Measurements from ENCODE around the gene ASCC2. TPM values are rescaled to one million over a fixed set of nuclear protein-coding genes. Genes with fewer than 3 reads are reported as not detected.

Gene ASCC2
- total and polyA plus RNA-seq, 2 donors (not counting 3 experiments of a cell fraction or from before 2014, with no cell fraction given) = 43.6 to 60.7 TPM

DNA sequence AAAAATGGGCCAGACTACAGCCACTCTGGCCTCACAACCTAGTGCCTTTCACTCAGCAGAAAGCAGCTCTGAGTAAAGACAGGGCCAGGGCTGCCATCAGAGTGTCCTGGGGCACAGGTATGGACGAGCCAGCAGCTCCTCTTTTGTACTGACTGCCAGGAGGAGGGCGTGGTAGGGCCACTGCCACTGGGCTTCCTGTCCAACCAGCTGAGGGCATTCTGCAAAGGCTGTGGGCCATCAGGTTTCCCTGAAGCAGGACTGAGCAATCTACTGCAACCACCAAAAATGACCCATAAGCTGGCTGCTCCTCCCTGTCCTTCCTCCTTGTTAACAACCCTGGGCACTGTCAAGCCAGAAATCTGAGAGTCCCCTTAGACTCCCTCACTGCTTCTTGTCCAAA is 33.1 kb downstream of the ASCC2 start:
- DNase-seq (ENCODE audit: low read depth, low spot score) = no peak
- TF ChIP-seq GATA2 (IDR thresholded peaks at IDR 0.05; ENCODE audit: insufficient read depth, insufficient read length, low read depth, low read length) = no peak
- no peak for TF ChIP-seq POLR2AphosphoS5 (IDR thresholded peaks at IDR 0.05; ENCODE audit: insufficient read depth, low read depth, low read length)
- TF ChIP-seq MYC (IDR thresholded peaks at IDR 0.05; ENCODE audit: low read depth, low read length) = no peak
- TF ChIP-seq, protein P1, sequence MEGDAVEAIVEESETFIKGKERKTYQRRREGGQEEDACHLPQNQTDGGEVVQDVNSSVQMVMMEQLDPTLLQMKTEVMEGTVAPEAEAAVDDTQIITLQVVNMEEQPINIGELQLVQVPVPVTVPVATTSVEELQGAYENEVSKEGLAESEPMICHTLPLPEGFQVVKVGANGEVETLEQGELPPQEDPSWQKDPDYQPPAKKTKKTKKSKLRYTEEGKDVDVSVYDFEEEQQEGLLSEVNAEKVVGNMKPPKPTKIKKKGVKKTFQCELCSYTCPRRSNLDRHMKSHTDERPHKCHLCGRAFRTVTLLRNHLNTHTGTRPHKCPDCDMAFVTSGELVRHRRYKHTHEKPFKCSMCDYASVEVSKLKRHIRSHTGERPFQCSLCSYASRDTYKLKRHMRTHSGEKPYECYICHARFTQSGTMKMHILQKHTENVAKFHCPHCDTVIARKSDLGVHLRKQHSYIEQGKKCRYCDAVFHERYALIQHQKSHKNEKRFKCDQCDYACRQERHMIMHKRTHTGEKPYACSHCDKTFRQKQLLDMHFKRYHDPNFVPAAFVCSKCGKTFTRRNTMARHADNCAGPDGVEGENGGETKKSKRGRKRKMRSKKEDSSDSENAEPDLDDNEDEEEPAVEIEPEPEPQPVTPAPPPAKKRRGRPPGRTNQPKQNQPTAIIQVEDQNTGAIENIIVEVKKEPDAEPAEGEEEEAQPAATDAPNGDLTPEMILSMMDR (IDR thresholded peaks at IDR 0.05; ENCODE audit: extremely low read depth in 1 of 2, insufficient read depth in 1 of 2, low read depth in 1 of 2, low read length in 2 of 2) = no peak
- TF ChIP-seq EZH2 (IDR thresholded peaks at IDR 0.05; ENCODE audit: borderline replicate concordance, low read depth, low read length, severe bottlenecking) = no peak
- TF ChIP-seq, protein P2, sequence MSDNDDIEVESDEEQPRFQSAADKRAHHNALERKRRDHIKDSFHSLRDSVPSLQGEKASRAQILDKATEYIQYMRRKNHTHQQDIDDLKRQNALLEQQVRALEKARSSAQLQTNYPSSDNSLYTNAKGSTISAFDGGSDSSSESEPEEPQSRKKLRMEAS (IDR thresholded peaks at IDR 0.05; ENCODE audit: insufficient read depth, insufficient read length) = no peak
- TF ChIP-seq FOS (IDR thresholded peaks at IDR 0.05; ENCODE audit: borderline replicate concordance, insufficient read depth, low read length) = no peak
- no peak for TF ChIP-seq POLR2A (IDR thresholded peaks at IDR 0.05; ENCODE audit: low read depth, low read length)
- no peak for TF ChIP-seq JUN (IDR thresholded peaks at IDR 0.05; ENCODE audit: borderline replicate concordance, insufficient read depth, insufficient read length, low read depth)
- H4K20me1 ChIP-seq (replicated peaks; ENCODE audit: control insufficient read depth, extremely low read depth, insufficient read depth, low read length) = no peaks in the 10 kb centered on the region
- FAIRE-seq = no peak
- H2AFZ ChIP-seq (ENCODE audit: low read depth, low read length) = no peak overlapping the region
- no peaks in the 10 kb centered on the region for H3K4me1 ChIP-seq (ENCODE audit: control insufficient read depth, extremely low read depth, insufficient read depth, low read length)
- H3K9ac ChIP-seq (replicated peaks; ENCODE audit: extremely low read depth, insufficient read depth, low read length) = no peak overlapping the region
- H3K4me3 ChIP-seq (replicated peaks in 1 of 3; ENCODE audit: insufficient read depth in 1 of 3, low read depth in 1 of 3, low read length in 3 of 3) = no peak overlapping the region
- ChIA-PET CTCF (interaction anchor here (2.0 kb wide), 1 partner anchor 200 kb away, joined by 7 read pairs; no protein-coding TSS in a partner anchor), POLR2A (no interaction called here)
- no peaks in the 10 kb centered on the region for H3K27me3 ChIP-seq (ENCODE audit: control insufficient read depth in 2 of 2, insufficient read depth in 2 of 2, low read length in 2 of 2)
- dilution Hi-C loops (cut with MboI; ENCODE audit: extremely low pct_ligation_motif_present, low sequenced_read_pairs) (no loop called here), intact Hi-C loops (cut with micrococcal nuclease) (loop anchor here (5.0 kb wide), 1 partner anchor 168 kb away; no protein-coding TSS in a partner anchor)
- H3K27ac ChIP-seq (ENCODE audit: insufficient read depth, low read depth, low read length) = no peak overlapping the region
- no peak overlapping the region for H3K4me2 ChIP-seq (ENCODE audit: insufficient read depth, low read length)
- H3K36me3 ChIP-seq (ENCODE audit: control insufficient read depth in 2 of 2, extremely low read depth in 1 of 2, insufficient read depth in 2 of 2, low read length in 2 of 2) = peaks cover 0 to 51% of the 10 kb centered on the region in 2 experiments
- BruUV-seq (replicated peaks) = no TSS peak
- no peaks in the 10 kb centered on the region for H3K9me3 ChIP-seq (replicated peaks; ENCODE audit: control insufficient read depth, insufficient read depth, low read length)
- no peaks in the 10 kb centered on the region for H3K9me1 ChIP-seq (replicated peaks; ENCODE audit: control insufficient read depth, extremely low read depth, insufficient read depth, low read length)
- no peaks in the 10 kb centered on the region for H3K79me2 ChIP-seq (ENCODE audit: control insufficient read depth, insufficient read depth, low read length)

Measured in endothelial cell of umbilical vein (primary cell).